GM21529 (cell line): Measurements from ENCODE around the gene ULK3.
A peak's percentile ranks its signal among the peaks of the same experiment; 100 is the strongest.

Experiments used
- ATAC-seq: cut with Tn5 transposase; IDR thresholded peaks from one replicate; pipeline ENCODE4 v1.9.1; 2021; ENCODE audit not compliant: unreplicated experiment

ULK3 gene

DNA sequence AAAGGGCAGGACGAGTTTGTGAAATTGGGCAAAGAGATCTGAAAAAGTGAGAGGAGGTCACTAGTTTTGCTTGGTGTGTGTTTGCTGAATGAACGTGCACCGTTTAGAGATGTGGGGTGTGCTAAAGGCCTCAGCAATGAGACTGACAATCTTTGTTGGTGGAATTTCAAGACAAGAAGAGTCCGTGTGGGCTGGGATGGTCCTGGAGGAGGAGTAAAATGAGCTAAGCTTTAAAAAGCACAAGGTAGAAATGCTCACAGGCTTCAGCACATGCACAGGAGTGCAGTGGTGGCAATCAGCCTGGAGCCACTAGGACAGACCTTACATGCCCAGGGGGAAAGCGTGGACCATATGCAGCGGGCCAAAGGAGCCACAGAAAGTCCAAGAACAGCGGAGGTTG lies 18.0 kb downstream of the ULK3 start:
- ATAC-seq, result no peak

DNA sequence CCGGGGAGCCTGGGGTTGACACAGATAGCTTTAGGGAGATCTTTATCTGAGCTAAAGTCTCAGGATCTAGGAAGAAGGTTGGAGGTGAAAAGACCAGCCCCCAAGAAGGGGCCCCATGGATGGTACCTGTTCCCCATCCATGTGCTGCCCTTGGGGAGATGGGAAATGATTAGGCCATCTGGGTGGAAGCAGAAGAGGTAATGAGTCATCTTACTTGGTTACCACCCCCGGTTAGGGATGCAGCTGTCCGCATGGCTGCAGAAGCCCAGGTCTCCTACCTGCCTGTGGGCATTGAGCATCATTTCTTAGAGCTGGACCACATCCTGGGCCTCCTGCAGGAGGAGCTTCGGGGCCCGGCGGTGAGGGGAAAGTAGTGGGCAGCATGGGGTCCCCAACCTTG lies 19.6 kb downstream of the ULK3 start:
- no peak for ATAC-seq

GRCh38 chr15:74822233-74822632 lies 20.7 kb downstream of the ULK3 start:
- ATAC-seq, result no peak

DNA sequence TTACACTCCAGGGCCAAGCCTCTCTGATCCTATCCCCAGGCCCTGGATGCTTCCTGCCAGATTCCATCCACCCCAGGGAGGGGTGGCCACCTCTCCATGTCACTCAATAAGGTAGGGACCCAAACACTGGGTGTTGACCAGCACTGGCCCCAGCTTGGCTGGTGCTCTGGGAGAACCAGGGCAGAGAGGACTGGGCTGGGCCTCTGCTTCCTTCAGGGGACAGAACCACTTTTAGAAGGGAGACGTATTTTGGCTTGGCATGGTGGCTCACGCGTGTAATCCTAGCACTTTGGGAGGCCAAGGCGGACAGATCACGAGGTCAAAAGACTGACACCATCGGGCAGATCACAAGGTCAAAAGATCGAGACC lies 21.2 kb downstream of the ULK3 start:
- no peak for ATAC-seq

GRCh38 chr15:74821091-74821789 lies 21.7 kb downstream of the ULK3 start:
- ATAC-seq, result peak; percentile 71

- ATAC-seq, result no peak
Observed at GRCh38 chr15:74820056-74820455, 22.9 kb downstream of the ULK3 start.

DNA sequence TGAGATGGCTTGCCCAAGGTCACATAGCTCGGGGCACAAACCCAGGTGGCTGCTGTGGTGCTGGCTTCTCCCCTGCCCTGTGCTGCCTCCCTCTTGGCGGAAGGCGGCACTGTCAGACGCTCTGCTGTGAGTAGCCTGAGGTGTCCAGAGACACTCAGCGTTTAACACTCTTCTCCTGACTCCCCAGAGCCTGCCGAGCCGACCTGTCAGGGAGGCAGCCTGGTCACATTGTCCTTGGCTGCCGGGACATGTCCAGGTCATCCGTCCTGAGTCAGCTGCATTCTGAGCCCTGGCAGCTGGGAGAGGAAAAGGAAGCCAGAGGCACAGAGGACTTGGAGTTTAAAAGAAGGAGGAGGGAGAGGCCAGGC lies 25.6 kb downstream of the ULK3 start:
- ATAC-seq, result no peak

DNA sequence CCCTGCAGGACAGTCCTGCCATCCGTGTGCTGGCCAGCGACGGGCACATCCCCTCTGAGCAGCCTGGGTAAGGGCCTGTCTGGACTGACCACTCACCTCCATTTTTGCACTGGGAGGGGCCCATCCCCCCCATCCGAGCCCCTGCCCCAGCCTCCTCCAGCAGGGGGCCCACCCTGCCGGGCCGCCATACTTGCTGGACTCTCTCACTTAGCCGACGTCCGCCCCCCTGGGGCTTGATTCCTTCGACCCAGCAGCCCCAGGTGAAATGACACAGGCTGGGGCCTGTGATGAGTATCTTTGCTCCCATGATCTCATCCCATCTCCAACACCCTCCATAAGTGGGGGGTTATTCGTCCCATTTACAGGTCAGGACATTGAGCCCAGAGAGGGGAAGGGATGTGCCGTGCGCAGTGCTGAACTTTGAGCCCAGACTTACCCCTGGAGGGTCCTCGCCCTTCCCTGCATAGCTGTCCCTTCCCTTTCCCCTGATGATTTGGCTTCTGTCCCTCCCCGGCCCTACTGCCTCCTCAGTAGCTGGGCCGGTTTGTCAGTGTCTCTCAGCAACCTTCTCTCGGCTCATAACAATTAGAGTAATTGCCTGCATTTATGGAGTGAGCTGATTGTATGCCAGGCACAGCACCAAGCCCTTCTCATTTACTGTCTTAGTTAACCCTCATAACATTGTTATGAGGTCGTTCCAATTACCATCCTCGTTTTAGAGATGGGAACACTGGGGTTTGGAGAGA lies 26.2 kb downstream of the ULK3 start:
- no peak for ATAC-seq

DNA sequence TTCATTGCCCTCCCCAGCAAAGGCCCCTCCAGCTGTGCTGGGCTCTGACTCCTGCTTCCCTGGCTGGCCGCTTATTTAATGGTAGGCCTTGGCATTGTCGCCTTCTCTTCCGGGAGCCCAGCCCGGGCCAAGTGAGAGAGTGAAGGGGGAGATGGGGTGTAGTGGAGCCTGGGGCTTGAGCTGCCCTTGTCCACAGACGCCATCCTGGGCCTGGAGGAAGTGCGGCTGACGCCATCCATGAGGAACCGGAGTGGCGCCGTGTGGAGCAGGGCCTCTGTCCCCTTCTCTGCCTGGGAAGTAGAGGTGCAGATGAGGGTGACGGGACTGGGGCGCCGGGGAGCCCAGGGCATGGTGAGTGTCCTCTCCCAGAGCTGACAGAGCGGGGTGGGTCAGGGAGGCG lies 27.0 kb downstream of the ULK3 start:
- ATAC-seq, result no peak

GRCh38 chr15:74815121-74815934 lies 27.6 kb downstream of the ULK3 start:
- no peak for ATAC-seq

DNA sequence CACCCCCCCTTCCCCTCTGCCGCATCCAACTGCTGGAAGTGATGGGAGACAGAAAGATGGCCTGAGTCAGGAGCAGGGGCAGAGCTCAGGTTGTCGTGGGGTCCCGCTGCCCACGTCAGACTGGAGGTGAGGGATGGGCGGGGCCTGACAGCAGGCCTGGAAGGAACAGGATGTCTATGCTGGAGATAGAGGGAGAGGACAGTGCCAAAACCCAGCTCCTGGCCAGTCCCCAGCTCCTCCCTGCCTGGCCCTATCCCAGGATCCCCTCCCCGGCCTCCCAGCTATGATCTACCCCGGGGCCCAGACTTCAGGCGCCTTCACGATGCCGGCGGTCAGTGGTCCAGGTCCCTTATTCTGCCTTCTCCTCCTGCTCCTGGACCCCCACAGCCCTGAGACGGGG lies 30.4 kb downstream of the ULK3 start, which contains the start of gene LMAN1L:
Gene LMAN1L (plus strand): TSS at position 303 of the 400 bp plus-strand sequence. CDS start 20 bp downstream, at position 323.
- no peak for ATAC-seq

- no peak for ATAC-seq
Observed at GRCh38 chr15:74809956-74810355, 33.0 kb downstream of the ULK3 start.

DNA sequence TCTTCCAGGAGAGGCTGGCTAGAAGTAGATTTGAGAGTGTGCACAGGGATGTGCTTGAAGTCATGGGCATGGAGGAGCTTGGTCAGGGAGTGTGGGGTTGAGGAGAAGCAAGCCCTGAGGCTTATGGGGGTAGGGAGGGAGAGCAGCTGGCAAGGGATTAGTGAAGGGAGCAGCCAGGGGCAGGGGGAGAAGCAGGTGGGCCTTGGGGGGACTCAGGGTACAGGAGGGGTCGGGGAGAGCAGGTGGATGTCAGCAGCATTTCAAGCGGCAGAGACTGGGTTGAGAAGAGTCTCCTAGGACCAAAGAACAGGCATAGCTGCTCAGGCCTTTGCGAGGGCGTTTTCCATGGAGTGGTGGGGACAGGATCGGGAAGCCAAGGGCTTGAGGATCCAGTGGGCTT lies 33.7 kb downstream of the ULK3 start:
- no peak for ATAC-seq

DNA sequence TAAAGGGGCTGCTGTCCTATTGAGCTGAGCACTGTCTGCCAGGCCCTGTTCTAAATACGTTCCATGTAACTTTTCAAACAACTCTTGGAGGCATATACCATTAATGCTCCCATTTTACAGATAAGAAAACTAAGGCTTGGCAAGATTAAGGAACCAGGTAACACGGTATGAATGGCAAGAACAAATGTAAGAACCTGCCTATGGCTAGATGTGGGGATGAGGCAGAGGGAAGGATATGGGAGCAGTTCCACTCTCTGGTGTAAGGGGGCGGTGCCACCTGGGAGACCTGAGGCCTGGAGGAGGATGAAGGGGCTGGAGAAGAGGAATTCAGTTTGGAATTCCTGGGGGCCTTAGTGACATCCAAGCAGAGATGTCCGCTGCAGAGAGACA lies 34.1 kb downstream of the ULK3 start:
- ATAC-seq, result no peak

DNA sequence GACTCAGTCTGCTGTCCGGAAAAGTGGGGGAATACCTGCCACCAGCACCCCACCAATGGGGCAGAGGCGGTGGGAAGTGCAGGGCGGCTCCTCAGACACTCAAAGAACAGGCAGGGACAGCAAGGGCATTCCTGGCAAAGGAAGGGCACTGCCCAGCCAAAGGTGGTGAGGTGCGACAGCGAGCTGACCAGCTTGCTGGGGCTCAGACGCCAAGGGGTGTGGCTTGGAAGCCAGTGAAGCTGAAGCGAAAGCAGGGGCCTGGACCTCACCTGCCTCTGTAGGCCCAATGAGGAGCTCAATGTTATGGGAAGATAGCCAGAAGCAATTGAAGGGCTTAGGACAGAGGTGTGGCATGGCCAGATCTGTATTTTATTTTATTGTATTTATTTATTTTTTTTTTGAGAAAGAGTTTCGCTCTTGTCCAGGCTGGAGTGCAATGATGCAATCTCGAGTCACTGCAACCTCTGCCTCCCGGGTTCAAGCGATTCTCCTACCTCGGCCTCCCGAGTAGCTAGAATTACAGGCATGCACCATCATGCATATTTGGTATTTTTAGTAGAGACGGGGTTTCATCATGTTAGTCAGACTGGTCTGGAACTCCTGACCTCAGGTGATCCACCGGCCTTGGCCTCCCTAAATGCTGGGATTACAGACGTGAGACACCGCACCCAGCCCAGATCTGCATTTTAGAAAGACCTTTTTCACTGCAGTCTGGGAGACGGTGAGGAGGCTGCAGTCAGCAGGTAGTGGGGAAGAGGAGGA lies 34.7 kb downstream of the ULK3 start:
- no peak for ATAC-seq

DNA sequence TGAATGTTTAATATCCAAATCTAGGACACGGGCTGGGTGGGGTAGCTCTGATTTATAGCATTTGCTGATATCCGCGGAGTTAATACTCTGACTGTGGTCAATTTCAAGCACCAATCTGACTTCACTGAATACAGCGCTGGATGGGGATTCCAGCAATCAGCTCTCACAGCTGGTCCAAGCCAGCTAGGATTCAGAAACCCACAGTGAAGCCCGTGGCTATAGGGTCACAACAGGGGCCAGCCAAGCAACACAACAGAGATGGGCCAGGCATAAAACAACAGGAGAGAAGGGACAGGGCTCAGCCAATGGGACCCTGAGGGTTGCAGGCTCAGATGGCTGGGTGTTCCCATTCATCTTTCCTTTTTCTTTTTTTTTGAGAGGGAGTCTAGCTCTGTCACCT lies 35.7 kb downstream of the ULK3 start:
- no peak for ATAC-seq

DNA sequence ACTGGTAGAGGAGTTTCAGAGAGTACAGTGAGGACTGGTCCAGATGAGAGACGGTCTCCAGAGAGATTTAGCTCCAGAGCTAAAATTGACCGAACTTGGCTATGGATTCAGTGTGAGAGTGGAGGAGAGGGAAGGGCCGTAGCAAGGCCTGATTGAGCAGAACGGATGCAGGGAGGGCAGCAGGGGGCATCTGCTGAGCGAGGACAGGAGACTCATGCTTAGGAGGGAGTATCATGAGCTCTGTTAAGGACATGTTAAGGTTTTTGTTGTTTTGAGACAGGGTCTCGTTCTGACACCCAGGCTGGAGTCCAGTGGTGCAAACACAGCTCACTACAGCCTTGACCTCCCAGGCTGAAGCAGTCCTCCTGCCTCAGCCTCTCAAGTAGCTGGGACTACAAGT lies 38.0 kb downstream of the ULK3 start:
- no peak for ATAC-seq

GRCh38 chr15:74802862-74803447 lies 40.0 kb downstream of the ULK3 start:
- no peak for ATAC-seq

DNA sequence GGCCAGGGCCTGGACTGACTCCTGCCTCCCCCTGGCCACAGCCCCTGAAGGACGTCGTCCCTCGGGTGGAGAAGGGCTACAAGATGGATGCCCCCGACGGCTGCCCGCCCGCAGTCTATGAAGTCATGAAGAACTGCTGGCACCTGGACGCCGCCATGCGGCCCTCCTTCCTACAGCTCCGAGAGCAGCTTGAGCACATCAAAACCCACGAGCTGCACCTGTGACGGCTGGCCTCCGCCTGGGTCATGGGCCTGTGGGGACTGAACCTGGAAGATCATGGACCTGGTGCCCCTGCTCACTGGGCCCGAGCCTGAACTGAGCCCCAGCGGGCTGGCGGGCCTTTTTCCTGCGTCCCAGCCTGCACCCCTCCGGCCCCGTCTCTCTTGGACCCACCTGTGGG lies 40.7 kb downstream of the ULK3 start:
- no peak for ATAC-seq

GRCh38 chr15:74801311-74801997 lies 41.5 kb downstream of the ULK3 start:
- ATAC-seq, result no peak
